ENCODE measurements around the gene SLC15A3. TPM values are rescaled to one million over a fixed set of nuclear protein-coding genes. Genes with fewer than 3 reads are reported as not detected.

The SLC15A3 gene
- total RNA-seq, 2 donors from 2014 or later = 2.0 to 6.2 TPM

- Histone ChIP-seq H3K27ac (no peak overlapping the region), H3K4me3 (no peak overlapping the region), H3K9me3 (no peaks in the 10 kb centered on the region), H3K36me3 (replicated peaks in 1 of 2; ENCODE audit: insufficient read depth in 1 of 2, low read depth in 2 of 2) (no peaks in the 10 kb centered on the region), H3K4me1 (peaks cover 6% of the 10 kb centered on the region), H3K27me3 (no peaks in the 10 kb centered on the region)
- no peak for TF ChIP-seq POLR2A (IDR thresholded peaks at IDR 0.05)
- no peak for TF ChIP-seq CTCF (IDR thresholded peaks at IDR 0.05)
- ATAC-seq = no peak
- intact Hi-C loops (cut with DNase I) = no loop called here
- WGBS, 2 donors = 65 to 94% methylated on average over 2 of the region's 2 CpGs
- DNase-seq = no peak
Observed at GRCh38 chr11:60988658-60989057, 36.7 kb upstream of the SLC15A3 start.

DNA sequence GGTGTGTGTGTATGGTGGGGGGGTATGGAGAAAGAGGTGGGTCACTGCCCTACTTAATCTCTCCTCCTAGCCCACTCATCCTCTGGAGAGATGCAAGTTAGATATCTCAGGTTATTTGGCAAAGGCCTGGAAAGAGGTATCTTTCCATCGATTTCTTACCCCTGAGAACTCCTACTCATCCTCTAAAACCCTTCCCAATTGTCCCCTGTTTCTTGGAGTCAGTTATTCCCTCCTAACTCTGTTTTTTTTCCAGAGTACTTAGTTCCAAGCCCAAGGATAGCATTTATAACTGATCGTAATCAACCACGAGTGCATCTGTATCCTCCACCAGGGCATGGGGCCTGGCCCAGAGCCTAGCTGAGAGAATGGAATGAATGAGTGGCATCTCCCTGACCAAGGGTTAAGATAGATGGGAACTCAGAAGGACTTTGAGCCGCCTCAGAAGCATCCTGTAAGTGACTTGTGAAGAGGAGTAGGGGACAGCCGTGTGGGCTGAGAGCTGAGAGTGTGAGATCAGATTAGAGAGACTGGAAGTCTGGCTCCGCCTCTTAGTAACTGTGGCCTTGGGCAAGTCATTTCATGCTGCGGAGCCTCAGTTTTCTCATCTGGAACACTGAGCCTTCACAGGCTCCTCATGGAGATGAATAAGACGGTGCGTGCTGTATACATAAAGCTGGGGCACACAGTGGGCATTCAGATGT lies 35.8 kb upstream of the SLC15A3 start:
- H3K27ac ChIP-seq = no peak overlapping the region
- no peaks in the 10 kb centered on the region for H3K27me3 ChIP-seq
- peaks cover 6% of the 10 kb centered on the region for H3K4me1 ChIP-seq
- H3K36me3 ChIP-seq (replicated peaks in 1 of 2; ENCODE audit: insufficient read depth in 1 of 2, low read depth in 2 of 2) = no peaks in the 10 kb centered on the region
- 76 to 81% methylated on average over 9 of the region's 9 CpGs for WGBS, 2 donors
- DNase-seq = no peak
- H3K9me3 ChIP-seq = no peaks in the 10 kb centered on the region
- no peak overlapping the region for H3K4me3 ChIP-seq
- intact Hi-C loops (cut with DNase I) = no loop called here
- TF ChIP-seq CTCF (IDR thresholded peaks at IDR 0.05) (no peak), POLR2A (IDR thresholded peaks at IDR 0.05) (no peak)
- ATAC-seq = no peak

GRCh38 chr11:60985991-60986915 lies 34.3 kb upstream of the SLC15A3 start:
- DNase-seq = peak; percentile 30 to 72 (median 60)
- no peak overlapping the region for H3K27ac ChIP-seq
- no peaks in the 10 kb centered on the region for H3K36me3 ChIP-seq (replicated peaks in 1 of 2; ENCODE audit: insufficient read depth in 1 of 2, low read depth in 2 of 2)
- TF ChIP-seq CTCF (IDR thresholded peaks at IDR 0.05) = no peak
- TF ChIP-seq POLR2A (IDR thresholded peaks at IDR 0.05) = no peak
- peak; percentile 59 for ATAC-seq
- no peaks in the 10 kb centered on the region for H3K27me3 ChIP-seq
- intact Hi-C loops (cut with DNase I) = no loop called here
- H3K4me3 ChIP-seq = no peak overlapping the region
- no peaks in the 10 kb centered on the region for H3K9me3 ChIP-seq
- WGBS, 2 donors = 63 to 67% methylated on average over 12 to 17 of the region's 17 CpGs
- H3K4me1 ChIP-seq = peaks cover 6% of the 10 kb centered on the region

GRCh38 chr11:60985501-60985900 lies 33.5 kb upstream of the SLC15A3 start:
- Histone ChIP-seq H3K9me3 (no peaks in the 10 kb centered on the region), H3K36me3 (replicated peaks in 1 of 2; ENCODE audit: insufficient read depth in 1 of 2, low read depth in 2 of 2) (no peaks in the 10 kb centered on the region), H3K4me1 (peaks cover 6% of the 10 kb centered on the region), H3K27me3 (no peaks in the 10 kb centered on the region), H3K27ac (no peak overlapping the region), H3K4me3 (no peak overlapping the region)
- 69 to 75% methylated on average over 2 of the region's 2 CpGs for WGBS, 2 donors
- TF ChIP-seq POLR2A (IDR thresholded peaks at IDR 0.05) = no peak
- no peak for DNase-seq
- intact Hi-C loops (cut with DNase I) = no loop called here
- ATAC-seq = no peak

DNA sequence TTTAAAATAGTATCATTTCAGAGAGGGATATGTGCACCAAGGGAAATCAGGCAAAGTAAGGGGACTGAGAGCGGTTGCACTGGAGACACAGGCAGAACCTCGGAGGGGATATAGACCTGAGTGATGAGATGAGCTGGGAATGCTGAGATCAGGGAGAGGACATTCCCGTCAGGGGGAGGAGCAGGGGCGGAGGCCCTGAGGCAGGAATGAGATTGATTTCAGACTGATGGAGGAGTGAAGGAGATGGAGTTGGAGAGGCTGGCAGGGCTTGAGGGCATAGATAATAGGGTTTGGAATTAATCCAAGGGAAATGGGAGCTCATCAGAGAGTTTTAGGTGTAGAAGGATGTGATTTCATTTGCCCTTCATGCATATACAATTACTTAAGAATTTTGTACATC lies 32.7 kb upstream of the SLC15A3 start:
- intact Hi-C loops (cut with DNase I) = no loop called here
- Histone ChIP-seq H3K27ac (no peak overlapping the region), H3K4me1 (peaks cover 6% of the 10 kb centered on the region), H3K27me3 (no peaks in the 10 kb centered on the region), H3K36me3 (replicated peaks in 1 of 2; ENCODE audit: insufficient read depth in 1 of 2, low read depth in 2 of 2) (no peaks in the 10 kb centered on the region), H3K4me3 (no peak overlapping the region), H3K9me3 (no peaks in the 10 kb centered on the region)
- TF ChIP-seq POLR2A (IDR thresholded peaks at IDR 0.05) = no peak
- TF ChIP-seq CTCF (IDR thresholded peaks at IDR 0.05) = no peak
- ATAC-seq (no peak), DNase-seq (no peak)
- WGBS, 2 donors = 68% methylated on average over 4 of the region's 4 CpGs
